Body of pancreas (tissue), 4 donors: ENCODE measurements around the gene CMTM8.

ENCODE experiments used
- CTCF ChIP-seq, 7 experiments: fragments of 450-650 bp in 4 of 7; fragments of 200-600 bp in 3 of 7; sonication (generic) in 3 of 7; IDR thresholded peaks; one replicate each; pipeline ENCODE4 v1.5.1; 2016 to 2019; ENCODE audit warnings: antibody characterized with exemption in 7 of 7
- POLR2A ChIP-seq, 3 donors: fragments of 450-650 bp; IDR thresholded peaks; one replicate each; pipeline ENCODE4 v1.6.1; 2016; ENCODE audit warnings: antibody characterized with exemption in 3 of 3, mild to moderate bottlenecking in 2 of 3

DNA sequence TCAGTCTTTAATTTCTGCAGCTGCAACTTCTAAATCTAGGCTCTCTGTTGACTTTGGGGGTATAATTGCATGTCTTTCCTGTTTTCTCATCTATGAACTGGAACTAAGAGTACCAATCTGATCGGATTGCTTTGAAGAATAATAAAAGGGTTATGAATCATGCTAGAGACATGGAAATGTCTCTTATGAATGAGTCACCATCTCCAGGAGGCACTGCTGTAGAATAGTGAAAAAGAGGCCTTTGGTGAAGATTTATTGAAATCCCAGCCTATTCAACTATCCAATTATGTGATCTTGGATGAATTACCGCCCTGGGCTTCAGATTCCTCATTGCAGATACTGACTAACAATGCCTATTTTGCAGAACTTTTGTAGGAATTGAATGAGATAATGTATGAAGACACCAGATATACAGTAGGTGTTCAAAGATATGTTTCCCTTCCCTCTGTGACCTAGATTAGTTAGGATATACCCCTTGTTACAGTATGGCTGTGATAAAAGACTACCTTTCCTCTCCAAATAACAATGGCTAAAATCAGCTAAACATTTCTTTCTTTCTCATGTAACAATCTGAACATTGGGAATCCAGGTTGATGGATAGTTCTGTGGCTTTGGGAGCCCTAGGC, 11.5 kb upstream of the CMTM8 start:
- TF ChIP-seq POLR2A (IDR thresholded peaks at IDR 0.05) = no peak
- TF ChIP-seq CTCF (IDR thresholded peaks at IDR 0.05) = no peak
